ENCODE results near the gene DPH5. TPM values are rescaled to one million over a fixed set of nuclear protein-coding genes. Genes with fewer than 3 reads are reported as not detected.

The DPH5 gene
- total RNA-seq, 1 donor from 2014 or later: 22.1 TPM

DNA sequence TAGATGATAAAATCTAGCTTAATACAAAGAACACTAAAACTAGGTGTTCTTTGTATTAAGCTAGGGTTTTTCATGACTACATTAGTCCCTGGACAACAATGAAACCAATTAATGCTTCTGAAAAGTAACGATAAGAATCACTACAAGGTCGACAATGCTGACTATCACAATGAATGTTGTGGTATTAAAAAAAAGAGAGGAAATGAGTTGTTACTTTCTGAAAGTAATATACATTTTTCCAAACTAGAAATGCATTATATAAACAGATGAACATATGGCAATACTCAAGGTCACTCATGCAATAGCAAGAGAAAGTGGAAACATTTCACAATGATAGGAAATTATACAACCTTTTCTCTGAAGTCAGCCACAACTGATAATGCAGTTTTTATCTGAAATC is 19.0 kb downstream of the DPH5 start:
- no peak for DNase-seq (ENCODE audit: extremely low spot score in 2 of 2)
- intact Hi-C loops (cut with DNase I): no loop called here
- no peak overlapping the region for H3K27ac ChIP-seq
- H3K4me1 ChIP-seq: no peaks in the 10 kb centered on the region
- H3K36me3 ChIP-seq: no peaks in the 10 kb centered on the region
- no peaks in the 10 kb centered on the region for H3K27me3 ChIP-seq
- no peak for TF ChIP-seq POLR2A (IDR thresholded peaks at IDR 0.05)
- TF ChIP-seq, protein P1, sequence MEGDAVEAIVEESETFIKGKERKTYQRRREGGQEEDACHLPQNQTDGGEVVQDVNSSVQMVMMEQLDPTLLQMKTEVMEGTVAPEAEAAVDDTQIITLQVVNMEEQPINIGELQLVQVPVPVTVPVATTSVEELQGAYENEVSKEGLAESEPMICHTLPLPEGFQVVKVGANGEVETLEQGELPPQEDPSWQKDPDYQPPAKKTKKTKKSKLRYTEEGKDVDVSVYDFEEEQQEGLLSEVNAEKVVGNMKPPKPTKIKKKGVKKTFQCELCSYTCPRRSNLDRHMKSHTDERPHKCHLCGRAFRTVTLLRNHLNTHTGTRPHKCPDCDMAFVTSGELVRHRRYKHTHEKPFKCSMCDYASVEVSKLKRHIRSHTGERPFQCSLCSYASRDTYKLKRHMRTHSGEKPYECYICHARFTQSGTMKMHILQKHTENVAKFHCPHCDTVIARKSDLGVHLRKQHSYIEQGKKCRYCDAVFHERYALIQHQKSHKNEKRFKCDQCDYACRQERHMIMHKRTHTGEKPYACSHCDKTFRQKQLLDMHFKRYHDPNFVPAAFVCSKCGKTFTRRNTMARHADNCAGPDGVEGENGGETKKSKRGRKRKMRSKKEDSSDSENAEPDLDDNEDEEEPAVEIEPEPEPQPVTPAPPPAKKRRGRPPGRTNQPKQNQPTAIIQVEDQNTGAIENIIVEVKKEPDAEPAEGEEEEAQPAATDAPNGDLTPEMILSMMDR (IDR thresholded peaks at IDR 0.05): no peak
- TF ChIP-seq POLR2AphosphoS5 (IDR thresholded peaks at IDR 0.05; ENCODE audit: insufficient read depth in 1 of 2, low read depth in 1 of 2): no peak
- H3K4me3 ChIP-seq: no peak overlapping the region
- no peaks in the 10 kb centered on the region for H3K9me3 ChIP-seq

DNA sequence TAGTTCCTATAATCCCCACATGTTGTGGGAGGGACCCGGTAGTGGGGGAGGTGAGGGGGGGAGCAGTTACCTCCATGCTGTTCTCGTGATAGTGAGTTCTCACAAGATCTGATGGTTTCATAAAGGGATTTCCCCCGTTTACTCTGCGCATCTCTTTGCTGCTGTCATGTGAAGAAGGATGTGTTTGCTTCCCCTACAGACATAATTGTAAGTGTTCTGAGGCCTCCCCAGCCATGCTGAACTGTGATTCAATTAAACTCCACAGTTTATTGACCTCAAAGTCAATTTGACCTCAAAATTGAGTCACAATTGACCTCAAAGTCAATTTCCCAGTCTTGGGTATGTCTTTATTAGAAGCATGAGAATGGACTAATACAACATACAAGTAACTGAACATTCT is 19.7 kb downstream of the DPH5 start:
- Histone ChIP-seq H3K9me3 (no peaks in the 10 kb centered on the region), H3K27ac (no peak overlapping the region), H3K4me3 (no peak overlapping the region), H3K4me1 (no peaks in the 10 kb centered on the region), H3K27me3 (no peaks in the 10 kb centered on the region), H3K36me3 (no peaks in the 10 kb centered on the region)
- TF ChIP-seq POLR2A (IDR thresholded peaks at IDR 0.05): no peak
- TF ChIP-seq, protein P1 (IDR thresholded peaks at IDR 0.05): no peak
- no peak for TF ChIP-seq POLR2AphosphoS5 (IDR thresholded peaks at IDR 0.05; ENCODE audit: insufficient read depth in 1 of 2, low read depth in 1 of 2)
- intact Hi-C loops (cut with DNase I): no loop called here
- DNase-seq (ENCODE audit: extremely low spot score in 2 of 2): no peak

DNA sequence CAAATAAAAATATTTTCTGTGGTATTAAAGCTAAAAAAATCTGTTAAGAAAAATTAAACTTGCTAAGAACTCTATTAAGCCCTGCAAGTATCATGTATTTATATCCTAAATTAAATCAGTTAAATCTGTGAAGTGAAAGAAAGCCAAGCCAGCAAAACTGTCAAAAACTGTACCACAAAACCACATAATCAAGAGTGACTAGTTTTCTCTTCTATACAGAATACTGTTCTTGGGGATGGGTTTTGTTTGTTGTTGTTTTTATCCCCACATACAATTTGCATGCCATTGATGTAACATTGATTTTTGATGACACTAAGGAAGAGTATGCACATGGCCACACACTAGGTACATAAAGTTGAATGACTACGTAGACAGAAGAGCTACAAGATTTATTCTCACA is 20.4 kb downstream of the DPH5 start:
- no peak for DNase-seq (ENCODE audit: extremely low spot score in 2 of 2)
- no peak overlapping the region for H3K27ac ChIP-seq

DNA sequence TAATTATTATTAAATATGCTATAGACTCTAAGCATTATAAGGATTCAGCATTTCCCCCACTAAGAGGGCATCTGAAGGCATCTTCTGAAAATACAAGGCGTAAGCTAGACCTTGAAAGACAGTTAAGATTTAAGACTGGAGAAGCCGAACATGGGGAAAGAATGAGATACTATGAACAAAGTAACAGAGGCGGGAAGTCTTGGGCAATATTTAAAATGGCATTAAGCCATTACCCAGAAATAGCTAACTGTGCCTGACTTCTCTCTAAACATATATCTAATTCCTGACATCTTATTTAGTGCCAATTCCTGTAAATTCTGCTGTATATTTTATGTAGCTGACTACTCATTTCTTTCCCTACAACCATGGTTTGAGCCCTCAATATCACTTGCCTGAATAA is 20.9 kb downstream of the DPH5 start:
- H3K4me3 ChIP-seq: no peak overlapping the region
- no peak overlapping the region for H3K27ac ChIP-seq
- no peaks in the 10 kb centered on the region for H3K4me1 ChIP-seq
- TF ChIP-seq POLR2A (IDR thresholded peaks at IDR 0.05) (no peak), POLR2AphosphoS5 (IDR thresholded peaks at IDR 0.05; ENCODE audit: insufficient read depth in 1 of 2, low read depth in 1 of 2) (no peak)
- TF ChIP-seq, protein P1 (IDR thresholded peaks at IDR 0.05): no peak
- DNase-seq (ENCODE audit: extremely low spot score in 2 of 2): no peak
- H3K27me3 ChIP-seq: no peaks in the 10 kb centered on the region
- intact Hi-C loops (cut with DNase I): no loop called here
- no peaks in the 10 kb centered on the region for H3K9me3 ChIP-seq
- H3K36me3 ChIP-seq: no peaks in the 10 kb centered on the region

More for the DNA sequence above, 20.4 kb downstream of the DPH5 start:
- TF ChIP-seq, protein P1 (IDR thresholded peaks at IDR 0.05): no peak
- no peak for TF ChIP-seq POLR2A (IDR thresholded peaks at IDR 0.05)
- no peak for TF ChIP-seq POLR2AphosphoS5 (IDR thresholded peaks at IDR 0.05; ENCODE audit: insufficient read depth in 1 of 2, low read depth in 1 of 2)
- no peaks in the 10 kb centered on the region for H3K27me3 ChIP-seq
- intact Hi-C loops (cut with DNase I): no loop called here
- H3K36me3 ChIP-seq: no peaks in the 10 kb centered on the region
- H3K4me1 ChIP-seq: no peaks in the 10 kb centered on the region
- no peak overlapping the region for H3K4me3 ChIP-seq
- H3K9me3 ChIP-seq: no peaks in the 10 kb centered on the region

DNA sequence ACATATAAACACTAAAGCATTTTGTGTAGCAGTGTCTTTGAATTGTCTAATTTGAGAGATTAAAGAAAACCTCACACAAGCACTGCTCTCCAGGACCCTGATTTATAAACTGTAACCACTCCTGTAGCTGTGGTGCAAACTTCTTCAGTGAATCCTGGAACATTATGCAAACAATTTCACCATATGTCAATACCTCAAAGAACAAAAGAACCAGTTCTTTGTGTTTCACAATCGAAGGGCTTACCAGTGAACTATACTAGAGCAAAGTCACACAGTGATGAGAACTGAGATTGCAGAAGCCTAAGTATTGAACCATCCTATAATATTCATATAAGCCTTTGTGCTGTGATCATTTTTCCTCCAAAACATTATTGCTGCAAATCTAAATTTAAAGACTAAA is 21.5 kb downstream of the DPH5 start:
- Histone ChIP-seq H3K27me3 (no peaks in the 10 kb centered on the region), H3K4me3 (no peak overlapping the region), H3K36me3 (no peaks in the 10 kb centered on the region), H3K9me3 (no peaks in the 10 kb centered on the region), H3K4me1 (no peaks in the 10 kb centered on the region), H3K27ac (no peak overlapping the region)
- intact Hi-C loops (cut with DNase I): no loop called here
- TF ChIP-seq, protein P1 (IDR thresholded peaks at IDR 0.05): no peak
- no peak for TF ChIP-seq POLR2AphosphoS5 (IDR thresholded peaks at IDR 0.05; ENCODE audit: insufficient read depth in 1 of 2, low read depth in 1 of 2)
- TF ChIP-seq POLR2A (IDR thresholded peaks at IDR 0.05): no peak
- DNase-seq (ENCODE audit: extremely low spot score in 2 of 2): no peak
